B cell (primary cell): ENCODE results near the gene HOXB1. TPM values are rescaled to one million over a fixed set of nuclear protein-coding genes. Genes with fewer than 3 reads are reported as not detected.
A peak's percentile ranks its signal among the peaks of the same experiment; 100 is the strongest.

Experiments used
- ATAC-seq: fragments of 200-7000 bp; cut with Tn5 transposase; one replicate; pipeline ENCODE4 v1.10.0; 2021; ENCODE audit warnings: low read depth, mild to moderate bottlenecking, moderate number of reproducible peaks, moderate library complexity
- CTCF ChIA-PET: fragments of 350-600 bp; sonication (Branson Sonifier 250); formaldehyde crosslinking; loops from one replicate; lab custom pipeline; 2021; ENCODE audit warnings: antibody characterized with exemption, inconsistent platforms; lab: Charles Lee
- POLR2A ChIA-PET: fragments of 350-600 bp; sonication (Branson Sonifier 250); formaldehyde crosslinking; loops from one replicate; lab custom pipeline; 2021; ENCODE audit warnings: antibody characterized with exemption; lab: Charles Lee
- DNase-seq: peaks from one replicate; pipeline ENCODE4 v3.0.0; 2013
- H2AFZ ChIP-seq: 2 replicates; pipeline ENCODE4 v1.6.1; 2012; ENCODE audit warnings: mild to moderate bottlenecking, low read depth, low read length; ENCODE audit not compliant: insufficient read depth, poor library complexity, severe bottlenecking
- H3K27ac ChIP-seq, 2 donors: 1 replicate in 1 of 2; 2 replicates in 1 of 2; pipeline ENCODE4 v1.5.1; 2012 to 2013; ENCODE audit warnings: low read length in 2 of 2, mild to moderate bottlenecking in 2 of 2, moderate library complexity in 1 of 2
- H3K27me3 ChIP-seq, 4 experiments: fragments of 200-600 bp in 1 of 4; sonication (generic) in 1 of 4; replicated peaks in 1 of 4; 1 replicate in 2 of 4; 2 replicates in 2 of 4; pipeline versions ENCODE4 v1.6.1 to v1.7.0; 2013 to 2016; ENCODE audit warnings: low read length in 3 of 4, mild to moderate bottlenecking in 2 of 4, mixed read lengths in 1 of 4, moderate library complexity in 1 of 4; ENCODE audit not compliant: insufficient read depth in 4 of 4, control insufficient read depth in 3 of 4; ENCODE audit errors: control extremely low read depth in 1 of 4
- H3K36me3 ChIP-seq, 2 experiments: replicated peaks in 1 of 2; 1 replicate in 1 of 2; 2 replicates in 1 of 2; pipeline versions ENCODE4 v1.6.1 to v1.7.1; 2013; ENCODE audit warnings: low read length in 1 of 2; ENCODE audit not compliant: insufficient read depth in 2 of 2, control insufficient read depth in 1 of 2; ENCODE audit errors: control extremely low read depth in 1 of 2, extremely low read depth in 1 of 2
- H3K4me1 ChIP-seq, 2 donors: fragments of 200-600 bp in 1 of 2; sonication (generic) in 1 of 2; 1 replicate in 1 of 2; 2 replicates in 1 of 2; pipeline versions ENCODE4 v1.5.1 to v1.6.1; 2013 to 2017; ENCODE audit warnings: low read length in 2 of 2; ENCODE audit not compliant: control insufficient read depth in 2 of 2, insufficient read depth in 2 of 2
- H3K4me2 ChIP-seq: replicated peaks from 2 replicates; pipeline ENCODE3; 2012; ENCODE audit warnings: mild to moderate bottlenecking, low read depth, low read length; ENCODE audit not compliant: poor library complexity, severe bottlenecking
- H3K4me3 ChIP-seq, 5 experiments: fragments of 200-600 bp in 1 of 5; sonication (generic) in 1 of 5; 1 replicate in 3 of 5; 2 replicates in 2 of 5; pipeline versions ENCODE4 v1.5.1 to v1.7.0; 2011 to 2016; ENCODE audit warnings: low read length in 4 of 5, mild to moderate bottlenecking in 4 of 5, low read depth in 2 of 5, control low read depth in 1 of 5, moderate library complexity in 1 of 5; ENCODE audit not compliant: insufficient read depth in 1 of 5; ENCODE audit errors: control extremely low read depth in 1 of 5, extremely low read depth in 1 of 5
- H3K79me2 ChIP-seq: fragments of 200-600 bp; sonication (generic); one replicate; pipeline ENCODE4 v1.6.0; 2016; ENCODE audit warnings: low read length; ENCODE audit not compliant: control insufficient read depth, insufficient read depth
- H3K9ac ChIP-seq: fragments of 200-600 bp; sonication (generic); 2 replicates; pipeline ENCODE4 v1.6.1; 2017; ENCODE audit warnings: mild to moderate bottlenecking, low read length, moderate library complexity
- H3K9me3 ChIP-seq, 3 donors: one replicate each; pipeline versions ENCODE4 v1.6.1 to v1.7.1; 2013; ENCODE audit warnings: low read length in 2 of 3; ENCODE audit not compliant: control insufficient read depth in 2 of 3, insufficient read depth in 1 of 3; ENCODE audit errors: control extremely low read depth in 1 of 3
- H4K20me1 ChIP-seq: 2 replicates; pipeline ENCODE4 v1.6.0; 2012; ENCODE audit warnings: mild to moderate bottlenecking, low read length; ENCODE audit not compliant: insufficient read depth, control insufficient read depth, poor library complexity, severe bottlenecking
- H3K27ac Mint-ChIP-seq: one replicate; pipeline ENCODE4 v1.8.0; 2021; ENCODE audit warnings: mixed read lengths
- H3K27me3 Mint-ChIP-seq: one replicate; pipeline ENCODE4 v1.8.0; 2021; ENCODE audit warnings: mixed read lengths
- H3K4me1 Mint-ChIP-seq: one replicate; pipeline ENCODE4 v1.8.0; 2021; ENCODE audit warnings: mixed read lengths
- H3K4me3 Mint-ChIP-seq: one replicate; pipeline ENCODE4 v1.8.0; 2021; ENCODE audit warnings: mixed read lengths
- H3K9me3 Mint-ChIP-seq: one replicate; pipeline ENCODE4 v1.8.0; 2022; ENCODE audit warnings: mixed read lengths; ENCODE audit not compliant: insufficient read depth
- CTCF ChIP-seq: fragments of 200-600 bp; IDR thresholded peaks from one replicate; pipeline ENCODE4 v1.8.0; 2022; ENCODE audit warnings: antibody characterized with exemption, mild to moderate bottlenecking
- EZH2 ChIP-seq: IDR thresholded peaks from 2 replicates; pipeline ENCODE4 v1.6.1; 2012; ENCODE audit warnings: borderline replicate concordance, low read depth, mild to moderate bottlenecking, moderate library complexity, low read length; ENCODE audit not compliant: insufficient read depth, poor library complexity, severe bottlenecking
- WGBS: methylation state at CpG from one replicate; pipeline ENCODE4 v1.1.5; 2013; ENCODE audit warnings: missing lambda C conversion rate; ENCODE audit not compliant: insufficient coverage; 5-methylcytosine and 5-hydroxymethylcytosine counted together
- intact Hi-C: fragments of 100-400 bp; cut with micrococcal nuclease; formaldehyde crosslinking; loops from one replicate; pipeline ENCODE4 v1.10.0; 2022
- polyA plus RNA-seq: library from polyadenylated mRNA; depleted of rRNA; stranded (reverse); fragments of >200 nt; gene quantifications from 2 replicates; pipeline ENCODE4 v1.2.3, GENCODE V29; 2012
- total RNA-seq, 2 donors: library from RNA; stranded (reverse); fragments of 120-200 nt in 1 of 2; gene quantifications; 1 replicate in 1 of 2; 2 replicates in 1 of 2; pipeline versions ENCODE4 v1.2.3 to v1.2.4, GENCODE V29; 2013 to 2022

Gene HOXB1
- total and polyA plus RNA-seq, 2 donors (not counting 1 experiment from before 2014, with no cell fraction given) = not detected

GRCh38 chr17:48569240-48569582, 38.4 kb upstream of the HOXB1 start:
- Histone ChIP-seq H3K4me1 (peaks cover 5 to 8% of the 10 kb centered on the region in 2 donors), H3K79me2 (no peaks in the 10 kb centered on the region), H3K4me2 (peak overlapping the region; percentile 40), H3K4me3 (no peak overlapping the region), H3K27ac (no peak overlapping the region), H4K20me1 (no peaks in the 10 kb centered on the region), H3K9me3 (peaks cover 0 to 6% (median 0%) of the 10 kb centered on the region in 3 donors), H3K36me3 (no peaks in the 10 kb centered on the region), H3K27me3 (peaks cover 0 to 57% (median 25%) of the 10 kb centered on the region in 4 experiments), H3K9ac (no peak overlapping the region), H2AFZ (no peak overlapping the region)
- no peak for DNase-seq
- no peak overlapping the region for H3K27ac Mint-ChIP-seq
- ChIA-PET CTCF (interaction anchor here (1.3 kb wide), 1 partner anchor 217 kb away, joined by 3 read pairs; no protein-coding TSS in a partner anchor), POLR2A (no interaction called here)
- H3K4me1 Mint-ChIP-seq = peaks cover 9% of the 10 kb centered on the region
- peaks cover 23% of the 10 kb centered on the region for H3K27me3 Mint-ChIP-seq
- intact Hi-C loops = no loop called here
- ATAC-seq = no peak
- 100% methylated on average over 1 of the region's 3 CpGs for WGBS
- H3K9me3 Mint-ChIP-seq = no peaks in the 10 kb centered on the region
- H3K4me3 Mint-ChIP-seq = no peak overlapping the region
- TF ChIP-seq EZH2 = no peak
- TF ChIP-seq CTCF = no peak

GRCh38 chr17:48568499-48569239, 37.9 kb upstream of the HOXB1 start:
- Histone ChIP-seq H3K9me3 (peaks cover 0 to 6% (median 0%) of the 10 kb centered on the region in 3 donors), H3K79me2 (no peaks in the 10 kb centered on the region), H3K4me1 (peaks cover 5 to 8% of the 10 kb centered on the region in 2 donors), H3K4me3 (peak overlapping the region in 1 of 5 experiments; percentile 36), H3K27me3 (peaks cover 0 to 61% (median 25%) of the 10 kb centered on the region in 4 experiments), H3K9ac (no peak overlapping the region), H3K4me2 (peak overlapping the region; percentile 40), H4K20me1 (no peaks in the 10 kb centered on the region), H2AFZ (peak overlapping the region; percentile 37), H3K36me3 (no peaks in the 10 kb centered on the region), H3K27ac (no peak overlapping the region)
- Mint-ChIP-seq H3K27me3 (peaks cover 23% of the 10 kb centered on the region), H3K9me3 (no peaks in the 10 kb centered on the region), H3K4me3 (no peak overlapping the region), H3K4me1 (peaks cover 9% of the 10 kb centered on the region), H3K27ac (no peak overlapping the region)
- POLR2A ChIA-PET = no interaction called here
- ATAC-seq (no peak), DNase-seq (peak; percentile 16)
- CTCF ChIA-PET = interaction anchor here (1.3 kb wide), 1 partner anchor 217 kb away, joined by 3 read pairs; no protein-coding TSS in a partner anchor
- intact Hi-C loops = no loop called here
- WGBS = 17% methylated on average over 12 of the region's 33 CpGs
- TF ChIP-seq CTCF (no peak), EZH2 (no peak)
